Testis (tissue), 3 donors: ENCODE data around the gene HELZ. TPM values are rescaled to one million over a fixed set of nuclear protein-coding genes. Genes with fewer than 3 reads are reported as not detected.

Source experiments
- DNase-seq: peaks from one replicate; pipeline ENCODE4 v3.0.0-alpha.2; 2019
- H3K27ac ChIP-seq, 2 donors: fragments of 200-600 bp; sonication (generic); one replicate each; pipeline ENCODE4 v1.5.1; 2019
- H3K27me3 ChIP-seq: fragments of 200-600 bp; sonication (generic); one replicate; pipeline ENCODE4 v1.5.1; 2019
- H3K36me3 ChIP-seq: fragments of 200-600 bp; sonication (generic); one replicate; pipeline ENCODE4 v1.5.1; 2017; ENCODE audit warnings: low read depth; ENCODE audit errors: missing control alignments
- H3K4me1 ChIP-seq: fragments of 200-600 bp; sonication (generic); one replicate; pipeline ENCODE4 v1.5.1; 2019
- H3K4me3 ChIP-seq, 2 donors: fragments of 200-600 bp; sonication (generic); one replicate each; pipeline ENCODE4 v1.5.1; 2017 to 2019
- H3K9me3 ChIP-seq: fragments of 200-600 bp; sonication (generic); one replicate; pipeline ENCODE4 v1.5.1; 2017
- CTCF ChIP-seq, 3 experiments: fragments of 450-650 bp in 2 of 3; fragments of 200-600 bp in 1 of 3; sonication (generic) in 1 of 3; IDR thresholded peaks; one replicate each; pipeline ENCODE4 v1.5.1; 2016 to 2019; ENCODE audit warnings: antibody characterized with exemption in 3 of 3, mild to moderate bottlenecking in 2 of 3, moderate library complexity in 1 of 3
- POLR2A ChIP-seq: fragments of 450-650 bp; IDR thresholded peaks from one replicate; pipeline ENCODE4 v1.6.1; 2017; ENCODE audit warnings: antibody characterized with exemption, mild to moderate bottlenecking, moderate library complexity
- WGBS, 2 donors: methylation state at CpG; one replicate each; pipeline ENCODE4 v1.1.5; 2018; 5-methylcytosine and 5-hydroxymethylcytosine counted together
- intact Hi-C: fragments of 100-400 bp; cut with DNase I; formaldehyde crosslinking; loops from one replicate; pipeline ENCODE4 v1.15.1; 2023; ENCODE audit warnings: low total_unique reads
- polyA plus RNA-seq: library from polyadenylated mRNA; stranded (reverse); fragments of 350-450 nt; fragmentation: Illumina TruSeq; extraction: RNeasy Lipid Tissue Mini Kit (QIAGEN cat#74804); gene quantifications from one replicate; pipeline ENCODE4 v1.2.3, GENCODE V29; 2014; ENCODE audit warnings: low read depth, low replicate concordance; ENCODE audit not compliant: insufficient read depth
- total RNA-seq, 2 donors: library from RNA; depleted of rRNA; stranded (reverse); fragments of >200 nt; gene quantifications; one replicate each; pipeline ENCODE4 v1.2.3, GENCODE V29; 2016

HELZ gene
- total and polyA plus RNA-seq, 3 donors from 2014 or later: 26.2 to 154 (median 142) TPM

DNA sequence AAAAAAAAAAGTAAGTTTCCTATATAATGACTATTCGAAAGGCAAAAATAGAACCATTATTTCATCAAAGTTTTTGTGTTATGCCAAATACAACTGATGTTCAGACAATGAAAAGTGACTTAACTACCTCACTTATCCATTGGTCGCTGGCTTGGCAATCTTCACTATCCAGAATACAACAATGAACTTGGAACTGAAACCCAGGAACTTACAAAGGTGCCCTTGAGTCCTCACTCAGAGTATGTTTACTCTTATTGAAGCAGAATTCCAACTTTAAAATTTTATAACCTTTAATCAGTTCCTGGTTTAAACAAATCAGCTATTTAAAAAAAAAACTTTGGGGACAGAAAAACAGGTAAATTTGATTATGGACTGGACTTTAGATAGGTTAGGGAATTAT, 34.1 kb downstream of the HELZ start:
- TF ChIP-seq CTCF (IDR thresholded peaks at IDR 0.05): no peak
- H3K36me3 ChIP-seq: no peaks in the 10 kb centered on the region
- intact Hi-C loops: no loop called here
- no peaks in the 10 kb centered on the region for H3K9me3 ChIP-seq
- no peak for DNase-seq
- H3K4me1 ChIP-seq: no peaks in the 10 kb centered on the region
- no peaks in the 10 kb centered on the region for H3K27me3 ChIP-seq
- WGBS, 2 donors: 83 to 84% methylated on average over 2 of the region's 2 CpGs
- H3K27ac ChIP-seq: no peak overlapping the region
- H3K4me3 ChIP-seq: no peak overlapping the region

DNA sequence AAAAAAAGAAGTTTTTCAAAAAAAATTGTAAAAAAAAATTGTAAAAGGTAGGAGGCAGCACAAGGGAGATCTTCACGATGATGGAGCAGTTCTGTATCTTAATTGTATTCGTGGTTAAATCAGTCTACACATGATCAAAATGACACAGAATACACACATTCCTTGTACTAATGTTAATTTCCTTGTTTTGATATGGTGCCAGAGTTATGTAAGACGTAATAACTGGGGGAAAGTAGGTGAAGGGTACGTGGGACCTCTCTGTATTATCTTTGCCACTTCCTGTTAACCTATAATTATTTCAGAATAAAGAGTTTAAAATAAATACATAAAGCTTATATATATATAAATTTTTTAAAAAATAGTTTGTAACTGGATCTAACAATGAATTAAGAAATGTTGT, 36.8 kb downstream of the HELZ start:
- no peak for DNase-seq
- no peak overlapping the region for H3K27ac ChIP-seq
- no peak overlapping the region for H3K4me3 ChIP-seq
- intact Hi-C loops: no loop called here
- H3K36me3 ChIP-seq: no peaks in the 10 kb centered on the region
- no peaks in the 10 kb centered on the region for H3K9me3 ChIP-seq
- whole genome bisulfite sequencing, 2 donors: 46 to 73% methylated on average over 4 of the region's 4 CpGs
- TF ChIP-seq CTCF (IDR thresholded peaks at IDR 0.05) (no peak), POLR2A (no peak)
- H3K4me1 ChIP-seq: no peaks in the 10 kb centered on the region
- H3K27me3 ChIP-seq: no peaks in the 10 kb centered on the region

DNA sequence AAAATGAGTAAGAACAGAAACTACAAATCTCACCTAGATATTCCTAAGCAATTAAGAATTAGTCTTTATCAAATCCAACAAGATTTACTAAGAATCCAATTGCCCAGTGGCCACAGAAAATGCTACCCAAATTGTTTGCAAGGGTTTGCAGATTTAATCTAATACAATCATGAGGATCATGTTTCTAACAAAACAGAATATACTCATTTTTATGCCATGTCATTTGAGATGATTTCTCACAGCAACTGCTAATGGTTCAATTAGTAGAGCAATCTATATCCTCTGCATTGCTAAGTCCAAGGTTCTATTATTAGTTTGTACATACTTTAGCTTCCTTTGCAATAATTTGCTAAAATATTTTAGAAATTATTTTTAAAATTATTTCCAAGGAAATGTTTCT, 41.2 kb downstream of the HELZ start:
- TF ChIP-seq POLR2A (no peak), CTCF (IDR thresholded peaks at IDR 0.05) (no peak)
- no peaks in the 10 kb centered on the region for H3K36me3 ChIP-seq
- intact Hi-C loops: no loop called here
- no peak for DNase-seq
- H3K4me1 ChIP-seq: no peaks in the 10 kb centered on the region
- no peaks in the 10 kb centered on the region for H3K27me3 ChIP-seq
- H3K9me3 ChIP-seq: no peaks in the 10 kb centered on the region
- H3K27ac ChIP-seq: no peak overlapping the region
- no peak overlapping the region for H3K4me3 ChIP-seq

- DNase-seq: no peak
- H3K4me1 ChIP-seq: no peaks in the 10 kb centered on the region
- no peak overlapping the region for H3K4me3 ChIP-seq
- H3K9me3 ChIP-seq: no peaks in the 10 kb centered on the region
- intact Hi-C loops: no loop called here
- TF ChIP-seq CTCF (IDR thresholded peaks at IDR 0.05) (no peak), POLR2A (no peak)
- H3K27ac ChIP-seq: no peak overlapping the region
- no peaks in the 10 kb centered on the region for H3K27me3 ChIP-seq
- no peaks in the 10 kb centered on the region for H3K36me3 ChIP-seq
- 93% methylated on average over 1 of the region's 1 CpG for WGBS, 2 donors
These were observed 42.5 kb downstream of the HELZ start for GRCh38 chr17:67202503-67202902.

DNA sequence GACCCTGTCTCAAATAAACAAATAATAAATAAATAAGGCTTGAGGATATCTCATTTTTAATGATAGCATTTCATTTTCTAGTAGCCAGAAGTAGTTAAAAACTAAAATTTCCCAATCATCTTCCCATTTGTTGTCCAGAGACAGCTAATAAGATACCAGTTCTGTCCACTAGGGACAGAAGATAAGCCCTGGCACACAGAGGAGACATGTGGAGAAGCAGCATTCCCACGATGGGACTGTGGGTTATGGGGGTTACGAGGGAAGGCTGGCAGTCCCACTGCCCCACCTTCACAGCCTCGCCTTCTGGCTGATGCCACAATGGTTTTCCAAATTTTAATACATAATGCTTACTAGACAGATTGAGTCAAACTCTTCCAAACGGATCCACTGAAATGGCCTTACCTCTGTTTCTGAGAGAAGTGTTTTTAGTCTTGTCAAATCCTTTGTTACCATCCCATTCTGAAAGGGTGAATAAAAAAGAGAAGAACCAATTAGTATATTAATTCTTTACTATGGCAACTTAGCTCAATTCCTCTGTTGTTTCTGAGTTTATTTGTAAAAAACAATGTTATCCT, 44.2 kb downstream of the HELZ start:
- WGBS, 2 donors: 84 to 86% methylated on average over 4 of the region's 4 CpGs
- intact Hi-C loops: no loop called here
- H3K9me3 ChIP-seq: no peaks in the 10 kb centered on the region
- H3K27me3 ChIP-seq: no peaks in the 10 kb centered on the region
- TF ChIP-seq CTCF (IDR thresholded peaks at IDR 0.05) (peak in 2 of 3 experiments; percentile 4 to 28), POLR2A (no peak)
- H3K4me1 ChIP-seq: no peaks in the 10 kb centered on the region
- DNase-seq: no peak
- no peak overlapping the region for H3K27ac ChIP-seq
- no peaks in the 10 kb centered on the region for H3K36me3 ChIP-seq
- no peak overlapping the region for H3K4me3 ChIP-seq
